Right atrium auricular region (tissue), 2 donors: Measurements from ENCODE around the gene P2RY11. TPM values are rescaled to one million over a fixed set of nuclear protein-coding genes. Genes with fewer than 3 reads are reported as not detected.

ENCODE experiments used
- DNase-seq: peaks from one replicate; pipeline ENCODE4 v3.0.0-alpha.2; 2019; ENCODE audit warnings: low spot score
- H3K27ac ChIP-seq, 2 donors: fragments of 200-600 bp; sonication (generic); 1 replicate in 1 of 2; 2 replicates in 1 of 2; pipeline ENCODE4 v1.5.1; 2016 to 2019
- H3K27me3 ChIP-seq, 2 donors: fragments of 200-600 bp; sonication (generic); one replicate each; pipeline versions ENCODE4 v1.5.1 to v1.6.0; 2017 to 2019
- H3K36me3 ChIP-seq: fragments of 200-600 bp; sonication (generic); one replicate; pipeline ENCODE4 v1.5.1; 2016
- H3K4me1 ChIP-seq, 2 donors: fragments of 200-600 bp; sonication (generic); one replicate each; pipeline versions ENCODE4 v1.5.1 to v1.6.0; 2017 to 2019
- H3K4me3 ChIP-seq, 2 donors: fragments of 200-600 bp; sonication (generic); 1 replicate in 1 of 2; 2 replicates in 1 of 2; pipeline ENCODE4 v1.5.1; 2017 to 2019; ENCODE audit warnings: mild to moderate bottlenecking in 1 of 2, moderate library complexity in 1 of 2
- H3K9me3 ChIP-seq, 2 donors: fragments of 200-600 bp; sonication (generic); one replicate each; pipeline ENCODE4 v1.5.1; 2019
- total RNA-seq, 2 donors: library from RNA; depleted of rRNA; stranded (reverse); fragments of >200 nt; gene quantifications; one replicate each; pipeline ENCODE4 v1.1.0, GENCODE V29; 2016
- TF ChIP-seq, protein P1 (sequence below), 2 donors: fragments of 200-600 bp; sonication (generic); IDR thresholded peaks; one replicate each; pipeline ENCODE4 v1.5.1; 2019; ENCODE audit warnings: antibody characterized with exemption in 2 of 2

P2RY11 gene
- total RNA-seq, 2 donors from 2014 or later = 0.30 to 3.9 TPM

DNA sequence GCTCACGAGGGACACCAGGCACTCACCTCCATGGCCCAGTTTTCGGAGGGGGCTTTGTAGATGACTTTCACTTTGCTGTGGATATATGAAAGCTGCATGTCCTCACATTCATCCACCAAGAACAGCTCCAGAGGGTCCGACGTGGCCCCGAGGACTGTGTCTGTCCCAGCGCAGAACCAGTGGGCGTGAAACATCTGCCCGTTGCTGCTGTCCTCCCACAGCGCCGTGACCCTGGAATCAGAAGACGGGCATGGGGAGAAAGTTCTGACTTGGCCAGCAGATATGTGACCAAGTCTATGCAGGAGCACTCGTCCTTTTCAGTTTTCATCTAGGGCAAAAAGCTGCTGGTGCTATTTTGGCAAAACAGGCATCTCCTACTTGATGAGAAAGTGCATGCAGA, 37.9 kb downstream of the P2RY11 start:
- Histone ChIP-seq H3K27ac (no peak overlapping the region), H3K4me1 (no peaks in the 10 kb centered on the region), H3K9me3 (no peaks in the 10 kb centered on the region), H3K4me3 (no peak overlapping the region), H3K36me3 (peaks cover 83% of the 10 kb centered on the region), H3K27me3 (no peaks in the 10 kb centered on the region)
- TF ChIP-seq, protein P1, sequence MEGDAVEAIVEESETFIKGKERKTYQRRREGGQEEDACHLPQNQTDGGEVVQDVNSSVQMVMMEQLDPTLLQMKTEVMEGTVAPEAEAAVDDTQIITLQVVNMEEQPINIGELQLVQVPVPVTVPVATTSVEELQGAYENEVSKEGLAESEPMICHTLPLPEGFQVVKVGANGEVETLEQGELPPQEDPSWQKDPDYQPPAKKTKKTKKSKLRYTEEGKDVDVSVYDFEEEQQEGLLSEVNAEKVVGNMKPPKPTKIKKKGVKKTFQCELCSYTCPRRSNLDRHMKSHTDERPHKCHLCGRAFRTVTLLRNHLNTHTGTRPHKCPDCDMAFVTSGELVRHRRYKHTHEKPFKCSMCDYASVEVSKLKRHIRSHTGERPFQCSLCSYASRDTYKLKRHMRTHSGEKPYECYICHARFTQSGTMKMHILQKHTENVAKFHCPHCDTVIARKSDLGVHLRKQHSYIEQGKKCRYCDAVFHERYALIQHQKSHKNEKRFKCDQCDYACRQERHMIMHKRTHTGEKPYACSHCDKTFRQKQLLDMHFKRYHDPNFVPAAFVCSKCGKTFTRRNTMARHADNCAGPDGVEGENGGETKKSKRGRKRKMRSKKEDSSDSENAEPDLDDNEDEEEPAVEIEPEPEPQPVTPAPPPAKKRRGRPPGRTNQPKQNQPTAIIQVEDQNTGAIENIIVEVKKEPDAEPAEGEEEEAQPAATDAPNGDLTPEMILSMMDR (IDR thresholded peaks at IDR 0.05) = no peak
- no peak for DNase-seq

DNA sequence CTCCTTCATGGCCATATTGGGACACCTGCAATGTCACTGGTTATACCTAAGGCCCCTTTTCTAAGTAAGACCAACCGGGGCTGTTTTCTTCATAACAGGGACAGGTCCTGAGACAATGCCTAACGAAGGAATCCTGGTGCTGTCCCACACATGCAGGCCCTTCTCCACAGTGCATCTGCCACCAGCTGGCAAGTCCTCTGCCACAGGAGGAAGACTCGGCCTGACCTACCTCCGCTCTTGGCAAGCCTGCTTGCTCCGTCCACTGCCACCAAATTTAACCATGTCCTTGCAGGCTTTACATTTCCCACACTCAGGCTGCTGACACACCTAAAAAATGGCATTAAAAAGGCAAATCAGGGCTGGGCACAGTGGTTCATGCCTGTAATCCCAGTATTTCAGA, 40.0 kb downstream of the P2RY11 start:
- H3K4me3 ChIP-seq = no peak overlapping the region
- H3K36me3 ChIP-seq = peaks cover 80% of the 10 kb centered on the region

DNA sequence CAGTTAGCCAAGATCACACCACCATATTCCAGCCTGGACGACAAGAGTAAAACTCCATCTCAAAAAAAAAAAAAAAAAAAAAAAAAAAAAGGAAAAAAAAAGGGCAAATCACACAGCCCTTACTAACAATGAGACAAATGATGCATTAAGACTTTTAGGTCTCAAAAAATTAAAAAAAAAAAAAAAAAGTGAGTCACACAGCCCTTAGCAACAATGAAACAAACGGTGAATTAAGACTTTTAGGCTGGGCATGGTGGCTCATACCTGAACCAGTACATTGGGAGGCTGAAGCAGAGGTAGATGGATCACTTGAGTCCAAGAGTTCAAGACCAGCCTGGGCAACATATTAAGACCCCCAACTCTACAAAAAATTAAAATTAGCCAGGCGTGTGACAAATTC, 40.6 kb downstream of the P2RY11 start:
- Histone ChIP-seq H3K36me3 (peaks cover 74% of the 10 kb centered on the region), H3K4me1 (no peaks in the 10 kb centered on the region)
- TF ChIP-seq, protein P1 (IDR thresholded peaks at IDR 0.05) = no peak

More for the DNA sequence above, 40.0 kb downstream of the P2RY11 start:
- TF ChIP-seq, protein P1 (IDR thresholded peaks at IDR 0.05) = no peak
- Histone ChIP-seq H3K27me3 (no peaks in the 10 kb centered on the region), H3K27ac (no peak overlapping the region), H3K4me1 (no peaks in the 10 kb centered on the region), H3K9me3 (no peaks in the 10 kb centered on the region)
- no peak for DNase-seq

DNA sequence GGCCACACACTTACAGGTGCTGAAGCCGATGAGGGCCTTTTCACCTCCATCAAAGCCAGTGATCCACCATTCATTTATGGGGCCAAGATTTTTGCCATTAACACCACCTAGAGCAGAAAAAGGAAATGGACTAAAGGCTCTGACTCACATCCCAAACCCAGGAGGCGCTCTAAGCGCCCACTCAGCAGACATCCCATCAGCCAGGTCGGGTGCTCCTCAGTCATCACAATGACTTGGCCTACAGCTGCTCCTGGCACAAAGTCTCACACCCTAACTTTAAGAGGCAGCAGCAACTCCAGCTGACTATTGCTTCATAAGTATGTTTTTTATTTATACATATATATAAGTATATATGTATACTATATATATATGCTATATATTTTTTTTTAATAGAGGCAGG, 44.3 kb downstream of the P2RY11 start:
- TF ChIP-seq, protein P1 (IDR thresholded peaks at IDR 0.05) = no peak
- no peak for DNase-seq
- peaks cover 74% of the 10 kb centered on the region for H3K36me3 ChIP-seq
- no peaks in the 10 kb centered on the region for H3K27me3 ChIP-seq
- no peaks in the 10 kb centered on the region for H3K9me3 ChIP-seq
- H3K27ac ChIP-seq = no peak overlapping the region
- H3K4me3 ChIP-seq = no peak overlapping the region
- no peaks in the 10 kb centered on the region for H3K4me1 ChIP-seq

More for the DNA sequence above, 40.6 kb downstream of the P2RY11 start:
- H3K27ac ChIP-seq = no peak overlapping the region
- DNase-seq = no peak
- no peak overlapping the region for H3K4me3 ChIP-seq
- H3K27me3 ChIP-seq = no peaks in the 10 kb centered on the region
- H3K9me3 ChIP-seq = no peaks in the 10 kb centered on the region

DNA sequence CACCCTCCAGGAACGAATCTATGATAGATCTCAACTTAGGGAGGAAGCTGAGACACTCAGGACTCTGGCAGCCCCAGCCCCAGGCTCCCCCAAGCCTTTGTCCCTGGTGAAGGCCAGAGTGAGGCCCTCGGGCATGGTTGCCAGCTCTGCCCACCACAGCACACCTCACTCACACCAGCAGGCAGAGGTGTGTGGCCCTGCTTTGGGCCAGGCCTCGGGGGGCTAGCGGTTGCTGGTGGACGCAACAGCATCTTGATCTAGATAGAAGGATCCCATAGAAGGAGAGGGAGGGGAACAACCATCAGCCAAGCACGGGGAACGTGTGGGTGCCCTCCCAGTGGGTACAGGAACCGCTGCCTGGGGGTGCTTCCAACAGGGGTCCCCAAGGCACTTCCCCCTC, 46.6 kb downstream of the P2RY11 start:
- Histone ChIP-seq H3K27ac (no peak overlapping the region), H3K4me3 (no peak overlapping the region), H3K36me3 (peaks cover 81% of the 10 kb centered on the region), H3K4me1 (no peaks in the 10 kb centered on the region), H3K9me3 (no peaks in the 10 kb centered on the region), H3K27me3 (no peaks in the 10 kb centered on the region)
- DNase-seq = no peak
- TF ChIP-seq, protein P1 (IDR thresholded peaks at IDR 0.05) = no peak

DNA sequence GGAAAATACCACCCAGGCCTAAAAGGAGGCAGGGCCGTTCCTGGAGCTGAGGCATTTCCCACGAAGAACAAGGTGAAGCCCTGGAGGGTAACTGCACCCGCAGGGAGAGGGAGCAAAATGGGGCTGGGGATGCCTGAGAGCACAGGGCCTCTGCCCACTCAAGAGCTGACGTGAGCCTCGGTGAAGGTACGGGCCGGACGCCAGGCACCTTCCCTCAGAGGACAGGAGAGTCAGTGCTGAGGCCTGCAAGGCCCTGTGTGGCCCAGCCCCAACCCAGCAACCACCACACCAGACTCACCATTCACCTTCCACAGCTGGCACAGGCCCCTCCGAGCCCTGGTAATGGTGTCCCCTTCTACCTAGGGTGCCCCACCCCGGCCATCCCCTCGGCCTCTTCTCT, 47.0 kb downstream of the P2RY11 start:
- DNase-seq = no peak
- TF ChIP-seq, protein P1 (IDR thresholded peaks at IDR 0.05) = no peak

More for the DNA sequence above, 47.0 kb downstream of the P2RY11 start:
- no peak overlapping the region for H3K4me3 ChIP-seq
- no peaks in the 10 kb centered on the region for H3K9me3 ChIP-seq
- peaks cover 82% of the 10 kb centered on the region for H3K36me3 ChIP-seq
- H3K27me3 ChIP-seq = no peaks in the 10 kb centered on the region
- no peaks in the 10 kb centered on the region for H3K4me1 ChIP-seq
- H3K27ac ChIP-seq = no peak overlapping the region
